IMR-90 (cell line): ENCODE results near the gene CACNA1D.

Experiments used
- CEBPB ChIP-seq: IDR thresholded peaks from 2 replicates; pipeline ENCODE4 v1.6.1; 2012; ENCODE audit warnings: low read depth, low read length, improper control_type of control experiment
- CTCF ChIP-seq: conservative IDR thresholded peaks from 2 replicates; pipeline ENCODE4 v1.5.1; 2012; ENCODE audit warnings: mild to moderate bottlenecking, low read depth, low read length, improper control_type of control experiment
- FOS ChIP-seq: fragments of 150-350 bp; IDR thresholded peaks from 2 replicates; pipeline ENCODE4 v1.6.1; 2016; ENCODE audit warnings: low read depth, low read length
- MAFK ChIP-seq: IDR thresholded peaks from 2 replicates; pipeline ENCODE4 v1.6.1; 2012; ENCODE audit warnings: low read depth, low read length, improper control_type of control experiment
- MAZ ChIP-seq: IDR thresholded peaks from 2 replicates; pipeline ENCODE4 v1.6.1; 2012; ENCODE audit warnings: low read depth, mild to moderate bottlenecking, low read length, improper control_type of control experiment, moderate library complexity, borderline replicate concordance
- MXI1 ChIP-seq: IDR thresholded peaks from 2 replicates; pipeline ENCODE4 v1.6.1; 2012; ENCODE audit warnings: low read depth, mild to moderate bottlenecking, low read length, moderate library complexity, borderline replicate concordance
- POLR2A ChIP-seq: IDR thresholded peaks from 2 replicates; pipeline ENCODE4 v1.6.1; 2012; ENCODE audit warnings: mild to moderate bottlenecking, low read depth, low read length
- RCOR1 ChIP-seq: IDR thresholded peaks from 2 replicates; pipeline ENCODE4 v1.6.1; 2012; ENCODE audit warnings: mild to moderate bottlenecking, low read length, improper control_type of control experiment; ENCODE audit not compliant: insufficient replicate concordance
- RFX5 ChIP-seq: IDR thresholded peaks from 2 replicates; pipeline ENCODE4 v1.8.0; 2012; ENCODE audit warnings: low read depth, mild to moderate bottlenecking, low read length, moderate library complexity
- SMC3 ChIP-seq: fragments of 150-350 bp; IDR thresholded peaks from 2 replicates; pipeline ENCODE4 v1.6.1; 2016; ENCODE audit warnings: low read depth, mild to moderate bottlenecking, antibody characterized with exemption, low read length, moderate library complexity
- USF2 ChIP-seq: fragments of 150-350 bp; IDR thresholded peaks from 2 replicates; pipeline ENCODE4 v1.6.1; 2017; ENCODE audit warnings: mild to moderate bottlenecking, antibody characterized with exemption, low read length, low read depth
- TF ChIP-seq, protein P1 (sequence below): fragments of 150-350 bp; IDR thresholded peaks from 2 replicates; pipeline ENCODE4 v1.6.1; 2016; ENCODE audit warnings: low read depth, mild to moderate bottlenecking, low read length, moderate library complexity, borderline replicate concordance

DNA sequence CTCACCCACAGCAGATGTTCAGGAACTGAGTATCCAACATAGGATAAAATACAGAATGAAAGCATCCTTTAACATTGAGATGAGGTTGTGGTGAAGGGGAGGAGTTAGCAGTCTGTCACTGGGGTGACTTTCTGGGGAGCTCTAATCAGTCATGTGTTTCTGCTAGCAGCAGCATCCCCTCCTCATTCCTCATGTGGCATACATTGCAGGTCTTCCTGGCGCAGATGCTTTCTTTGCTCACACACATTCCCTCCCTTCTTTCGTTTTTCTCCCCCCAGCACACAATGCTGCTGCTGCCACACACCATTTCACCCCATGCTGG, 135.0 kb downstream of the CACNA1D start:
- TF ChIP-seq POLR2A = no peak
- no peak for TF ChIP-seq CTCF
- no peak for TF ChIP-seq SMC3
- no peak for TF ChIP-seq CEBPB
- no peak for TF ChIP-seq MXI1
- TF ChIP-seq RCOR1 = no peak
- no peak for TF ChIP-seq RFX5
- TF ChIP-seq MAFK = no peak
- TF ChIP-seq MAZ = no peak
- TF ChIP-seq USF2 = no peak
- no peak for TF ChIP-seq FOS
- TF ChIP-seq, protein P1, sequence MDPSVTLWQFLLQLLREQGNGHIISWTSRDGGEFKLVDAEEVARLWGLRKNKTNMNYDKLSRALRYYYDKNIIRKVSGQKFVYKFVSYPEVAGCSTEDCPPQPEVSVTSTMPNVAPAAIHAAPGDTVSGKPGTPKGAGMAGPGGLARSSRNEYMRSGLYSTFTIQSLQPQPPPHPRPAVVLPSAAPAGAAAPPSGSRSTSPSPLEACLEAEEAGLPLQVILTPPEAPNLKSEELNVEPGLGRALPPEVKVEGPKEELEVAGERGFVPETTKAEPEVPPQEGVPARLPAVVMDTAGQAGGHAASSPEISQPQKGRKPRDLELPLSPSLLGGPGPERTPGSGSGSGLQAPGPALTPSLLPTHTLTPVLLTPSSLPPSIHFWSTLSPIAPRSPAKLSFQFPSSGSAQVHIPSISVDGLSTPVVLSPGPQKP = no peak
